ENCODE results near the gene CDHR1.

GRCh38 chr10:84244651-84245270, 50.4 kb downstream of the CDHR1 start, which contains the start of gene RGR:
- no peak for TF ChIP-seq CTCF (conservative IDR thresholded peaks at IDR 0.05)
- no peak for TF ChIP-seq ZFX (IDR thresholded peaks at IDR 0.05)
